CD14-positive monocyte (primary cell): ENCODE results near the gene COX7A2L. TPM values are rescaled to one million over a fixed set of nuclear protein-coding genes. Genes with fewer than 3 reads are reported as not detected.

ENCODE experiments used
- DNase-seq, 3 donors: peaks; one replicate each; pipeline ENCODE4 v3.0.0-alpha.2; 2011 to 2022
- H2AFZ ChIP-seq: 2 replicates; pipeline ENCODE4 v1.6.0; 2012; ENCODE audit warnings: mild to moderate bottlenecking, low read depth, low read length, inconsistent platforms; ENCODE audit not compliant: insufficient read depth, poor library complexity, severe bottlenecking
- H3K27ac ChIP-seq, 2 donors: 1 replicate in 1 of 2; 2 replicates in 1 of 2; pipeline ENCODE4 v1.5.1; 2012 to 2013; ENCODE audit warnings: low read length in 2 of 2, control low read depth in 1 of 2, inconsistent platforms in 1 of 2, low read depth in 1 of 2, mild to moderate bottlenecking in 1 of 2
- H3K27me3 ChIP-seq, 2 donors: one replicate each; pipeline versions ENCODE4 v1.6.0 to v1.6.1; 2011 to 2013; ENCODE audit warnings: low read length in 2 of 2; ENCODE audit not compliant: control insufficient read depth in 2 of 2, insufficient read depth in 2 of 2
- H3K36me3 ChIP-seq, 2 donors: replicated peaks in 1 of 2; 1 replicate in 1 of 2; 2 replicates in 1 of 2; pipeline versions ENCODE4 v1.5.1 to v1.6.1; 2012 to 2013; ENCODE audit warnings: low read length in 2 of 2, control low read depth in 1 of 2, inconsistent platforms in 1 of 2, mild to moderate bottlenecking in 1 of 2; ENCODE audit not compliant: insufficient read depth in 2 of 2, control insufficient read depth in 1 of 2
- H3K4me1 ChIP-seq, 2 donors: 1 replicate in 1 of 2; 2 replicates in 1 of 2; pipeline versions ENCODE4 v1.5.1 to v1.6.1; 2012 to 2013; ENCODE audit warnings: low read length in 2 of 2, control low read depth in 1 of 2, inconsistent platforms in 1 of 2, mild to moderate bottlenecking in 1 of 2, moderate library complexity in 1 of 2; ENCODE audit not compliant: insufficient read depth in 2 of 2, control insufficient read depth in 1 of 2
- H3K4me2 ChIP-seq: replicated peaks from 2 replicates; pipeline ENCODE3; 2012; ENCODE audit warnings: low read length, moderate library complexity, mild to moderate bottlenecking; ENCODE audit not compliant: poor library complexity, severe bottlenecking; ENCODE audit errors: extremely low read depth
- H3K4me3 ChIP-seq, 3 experiments: fragments of 200-600 bp in 1 of 3; sonication (generic) in 1 of 3; replicated peaks in 1 of 3; 1 replicate in 2 of 3; 2 replicates in 1 of 3; pipeline ENCODE4 v1.5.1; 2011 to 2013; ENCODE audit warnings: low read length in 3 of 3, mild to moderate bottlenecking in 3 of 3, control low read depth in 2 of 3, low read depth in 2 of 3, inconsistent platforms in 1 of 3, moderate library complexity in 1 of 3
- H3K79me2 ChIP-seq: 2 replicates; pipeline ENCODE4 v1.6.0; 2012; ENCODE audit warnings: mild to moderate bottlenecking, control low read depth, inconsistent platforms, low read length, moderate library complexity; ENCODE audit not compliant: insufficient read depth
- H3K9ac ChIP-seq: 2 replicates; pipeline ENCODE4 v1.6.0; 2017; ENCODE audit warnings: low read length, mild to moderate bottlenecking; ENCODE audit not compliant: insufficient read depth, poor library complexity, severe bottlenecking
- H3K9me3 ChIP-seq, 2 donors: replicated peaks in 1 of 2; 1 replicate in 1 of 2; 2 replicates in 1 of 2; pipeline versions ENCODE4 v1.5.1 to v1.6.1; 2012 to 2013; ENCODE audit warnings: low read length in 2 of 2, control low read depth in 1 of 2; ENCODE audit not compliant: control insufficient read depth in 1 of 2, insufficient read depth in 1 of 2
- H4K20me1 ChIP-seq: 2 replicates; pipeline ENCODE4 v1.6.0; 2012; ENCODE audit warnings: mild to moderate bottlenecking, low read length, control low read depth, moderate library complexity; ENCODE audit not compliant: insufficient read depth
- H3K27ac Mint-ChIP-seq, 7 donors: one replicate each; pipeline ENCODE4 v1.8.0; 2020; ENCODE audit warnings: mild to moderate bottlenecking in 7 of 7, mixed read lengths in 7 of 7, moderate library complexity in 6 of 7, inconsistent platforms in 2 of 7
- H3K27me3 Mint-ChIP-seq, 3 donors: one replicate each; pipeline ENCODE4 v1.8.0; 2021 to 2022; ENCODE audit warnings: low read depth in 3 of 3, mild to moderate bottlenecking in 3 of 3, mixed read lengths in 3 of 3, moderate library complexity in 3 of 3, inconsistent platforms in 1 of 3
- H3K36me3 Mint-ChIP-seq, 2 donors: one replicate each; pipeline ENCODE4 v1.8.0; 2020; ENCODE audit warnings: mixed read lengths in 2 of 2, inconsistent platforms in 1 of 2, mild to moderate bottlenecking in 1 of 2
- H3K4me1 Mint-ChIP-seq: one replicate; pipeline ENCODE4 v1.8.0; 2020; ENCODE audit warnings: mild to moderate bottlenecking, mixed read lengths
- H3K4me3 Mint-ChIP-seq, 2 donors: one replicate each; pipeline ENCODE4 v1.8.0; 2020; ENCODE audit warnings: mild to moderate bottlenecking in 2 of 2, mixed read lengths in 2 of 2, moderate library complexity in 1 of 2
- H3K9me3 Mint-ChIP-seq, 7 donors: one replicate each; pipeline ENCODE4 v1.8.0; 2020 to 2022; ENCODE audit warnings: mixed read lengths in 7 of 7, mild to moderate bottlenecking in 6 of 7, moderate library complexity in 6 of 7, inconsistent platforms in 2 of 7
- CTCF ChIP-seq: fragments of 200-600 bp; IDR thresholded peaks from one replicate; pipeline ENCODE4 v1.8.0; 2022; ENCODE audit warnings: antibody characterized with exemption, mild to moderate bottlenecking
- WGBS: methylation state at CpG from one replicate; pipeline ENCODE4 v1.1.5; 2013; ENCODE audit warnings: missing lambda C conversion rate; ENCODE audit not compliant: insufficient coverage; 5-methylcytosine and 5-hydroxymethylcytosine counted together
- intact Hi-C, 2 donors: fragments of 100-400 bp; cut with micrococcal nuclease; formaldehyde crosslinking; loops; one replicate each; pipeline versions ENCODE4 v1.15.0 to v1.15.1; 2023
- polyA plus RNA-seq, 3 donors: library from polyadenylated mRNA; depleted of rRNA in 1 of 3; unstranded in 2 of 3; stranded (reverse) in 1 of 3; fragments of 300-500 nt in 2 of 3; fragments of >200 nt in 1 of 3; fragmentation: Illumina TruSeq in 2 of 3; gene quantifications; 1 replicate in 2 of 3; 2 replicates in 1 of 3; pipeline ENCODE4 v1.2.3, GENCODE V29; 2012 to 2021

Gene COX7A2L
- polyA plus RNA-seq, 3 donors = 63.6 to 153 (median 144) TPM

GRCh38 chr2:42386682-42387081 is 25.7 kb upstream of the COX7A2L start:
- no peaks in the 10 kb centered on the region for H3K79me2 ChIP-seq
- no peaks in the 10 kb centered on the region for H3K36me3 ChIP-seq
- Mint-ChIP-seq H3K27ac (no peak overlapping the region), H3K9me3 (peaks cover 0 to under 1% (median 0%) of the 10 kb centered on the region in 7 donors), H3K27me3 (peaks cover 0 to 9% (median 3%) of the 10 kb centered on the region in 3 donors), H3K36me3 (no peaks in the 10 kb centered on the region), H3K4me1 (no peaks in the 10 kb centered on the region), H3K4me3 (no peak overlapping the region)
- H4K20me1 ChIP-seq = no peaks in the 10 kb centered on the region
- H3K9me3 ChIP-seq = no peaks in the 10 kb centered on the region
- WGBS = no CpG with 5 or more reads among the region's 5 CpGs
- no peaks in the 10 kb centered on the region for H3K4me1 ChIP-seq
- no peak overlapping the region for H3K27ac ChIP-seq
- H2AFZ ChIP-seq = no peak overlapping the region
- no peak for DNase-seq
- H3K27me3 ChIP-seq = no peaks in the 10 kb centered on the region
- no peak overlapping the region for H3K4me2 ChIP-seq
- TF ChIP-seq CTCF = peak; percentile 56
- intact Hi-C loops = no loop called here
- H3K4me3 ChIP-seq = no peak overlapping the region
- H3K9ac ChIP-seq = no peak overlapping the region

GRCh38 chr2:42385225-42385624 is 24.2 kb upstream of the COX7A2L start:
- peaks cover 1 to 11% (median 3%) of the 10 kb centered on the region in 3 donors for H3K27me3 Mint-ChIP-seq
- Histone ChIP-seq H3K4me1 (no peaks in the 10 kb centered on the region), H2AFZ (no peak overlapping the region), H4K20me1 (no peaks in the 10 kb centered on the region), H3K27me3 (no peaks in the 10 kb centered on the region), H3K4me3 (no peak overlapping the region), H3K9me3 (no peaks in the 10 kb centered on the region), H3K4me2 (no peak overlapping the region), H3K9ac (no peak overlapping the region), H3K36me3 (no peaks in the 10 kb centered on the region), H3K27ac (no peak overlapping the region), H3K79me2 (no peaks in the 10 kb centered on the region)
- no peak overlapping the region for H3K4me3 Mint-ChIP-seq
- intact Hi-C loops = no loop called here
- no peaks in the 10 kb centered on the region for H3K4me1 Mint-ChIP-seq
- TF ChIP-seq CTCF = no peak
- H3K27ac Mint-ChIP-seq = no peak overlapping the region
- WGBS = 100% methylated on average over 3 of the region's 7 CpGs
- DNase-seq = no peak
- no peaks in the 10 kb centered on the region for H3K36me3 Mint-ChIP-seq
- H3K9me3 Mint-ChIP-seq = no peaks in the 10 kb centered on the region
